Stimulated activated CD4-positive, alpha-beta T cell treated with anti-CD3 and anti-CD28 coated beads, Interleukin-12 subunit alpha, Interleukin-12 subunit beta, amount 100 ng/mL, for 24 hours (primary cell): ENCODE results near the gene ING3.
"Not testable (repeated sequence)": the region's sequence is repeated elsewhere in the genome, so short reads cannot be mapped to it uniquely, and the experiment has no call there.

Source experiments
- DNase-seq, 2 experiments: peaks; one replicate each; pipeline ENCODE4 v3.0.0-alpha.2; 2020; ENCODE audit warnings: low read depth in 2 of 2

ING3 gene

GRCh38 chr7:120951309-120951699 is 727 bp downstream of the ING3 start:
- DNase-seq: no peak

DNA sequence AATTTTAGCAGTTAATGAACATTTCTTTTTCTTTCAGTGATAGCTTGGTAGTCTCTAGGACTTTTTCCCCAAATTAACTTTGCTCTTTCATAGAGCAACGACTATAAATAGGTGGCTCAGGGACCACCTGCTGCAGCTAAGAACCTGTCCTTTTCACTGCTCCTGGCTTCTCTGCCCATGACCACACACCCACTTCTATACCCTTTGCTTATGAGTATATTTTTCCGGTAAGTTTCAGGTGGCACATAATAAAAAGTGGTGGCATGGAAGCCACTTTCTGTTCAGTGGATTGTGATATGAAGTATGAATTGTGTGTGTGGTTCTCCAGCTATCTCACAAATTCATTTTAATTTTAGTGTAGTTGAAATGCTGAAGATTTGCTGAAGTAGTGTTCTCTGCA is 1.2 kb downstream of the ING3 start:
- no peak for DNase-seq

DNA sequence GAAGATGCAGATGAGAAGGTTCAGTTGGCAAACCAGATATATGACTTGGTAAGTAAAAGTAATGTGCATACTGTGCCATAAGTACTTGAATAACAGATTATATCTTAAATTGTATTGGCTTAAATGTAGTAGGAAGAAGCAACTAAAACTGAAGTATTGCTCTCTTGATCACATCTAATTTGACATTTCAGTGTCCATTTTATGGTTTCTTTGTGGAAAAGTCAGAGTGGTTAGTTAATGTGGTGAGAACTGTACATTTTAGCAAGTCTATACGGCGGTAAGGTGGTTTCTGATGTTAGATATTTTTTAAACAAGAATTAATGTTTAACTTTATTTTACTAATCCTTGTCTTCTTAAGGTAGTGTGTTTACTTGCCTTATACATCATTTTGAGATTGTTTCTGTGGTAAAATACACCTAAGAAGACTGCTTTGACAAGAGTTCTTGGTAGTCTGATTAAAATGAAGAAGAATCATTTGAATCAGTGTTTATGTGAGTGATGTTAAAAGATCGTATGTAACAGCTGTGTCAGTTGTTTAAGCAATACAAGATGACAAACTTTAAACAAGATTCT is 5.1 kb downstream of the ING3 start:
- DNase-seq: no peak

DNA sequence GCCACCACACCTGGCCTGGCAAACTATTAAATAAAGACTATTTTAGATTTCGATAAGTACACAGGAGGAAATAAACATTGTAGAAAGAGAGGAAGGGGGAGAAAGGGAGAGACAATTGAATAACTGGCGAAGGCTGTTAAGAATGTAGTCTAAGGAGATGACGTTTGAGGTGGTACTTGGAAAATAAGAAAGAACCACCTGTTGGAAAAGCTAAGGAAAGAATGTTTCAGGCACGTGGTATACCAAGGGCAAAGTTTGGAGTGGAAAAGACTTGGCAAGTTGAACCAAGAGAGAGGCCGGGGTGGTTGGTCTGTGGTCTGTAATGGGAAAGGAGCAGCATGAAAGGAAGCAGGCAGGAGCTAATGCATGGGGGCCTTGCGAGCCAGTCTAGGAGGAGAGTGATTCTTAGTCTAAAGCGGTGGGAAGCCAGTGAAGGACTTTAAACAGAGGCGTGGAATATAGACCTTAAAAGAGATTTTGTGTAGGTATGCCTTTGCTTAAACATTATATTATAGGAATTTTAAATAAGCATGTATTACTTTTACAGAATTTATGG is 9.4 kb downstream of the ING3 start:
- no peak for DNase-seq

- DNase-seq: no peak
These were observed 10.1 kb downstream of the ING3 start for GRCh38 chr7:120960714-120961113.

DNA sequence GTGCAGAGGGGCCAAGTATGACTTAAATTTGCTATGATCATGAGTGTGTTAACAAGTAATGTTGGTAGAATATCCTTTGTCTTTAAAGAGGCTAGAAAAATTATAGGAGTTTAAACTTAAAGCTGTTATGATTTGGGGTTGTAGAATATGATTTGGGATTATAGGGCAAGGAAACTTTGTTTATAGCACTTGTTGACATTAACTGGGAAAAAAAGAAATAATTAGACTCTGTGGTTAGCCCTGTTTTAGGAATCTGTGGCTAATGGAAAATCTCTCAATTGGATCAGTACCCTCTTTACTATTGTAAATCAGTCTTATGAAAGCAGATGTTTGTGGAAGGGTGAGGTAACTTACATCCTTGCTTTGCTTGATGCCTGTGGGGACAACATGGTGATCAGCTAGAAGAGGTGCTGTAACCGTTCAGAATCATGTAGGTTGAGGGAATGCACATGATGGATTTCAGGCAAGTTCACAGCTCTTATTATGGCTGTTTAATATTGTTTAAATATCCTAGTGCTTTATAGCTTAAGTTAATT is 11.1 kb downstream of the ING3 start:
- no peak for DNase-seq

DNA sequence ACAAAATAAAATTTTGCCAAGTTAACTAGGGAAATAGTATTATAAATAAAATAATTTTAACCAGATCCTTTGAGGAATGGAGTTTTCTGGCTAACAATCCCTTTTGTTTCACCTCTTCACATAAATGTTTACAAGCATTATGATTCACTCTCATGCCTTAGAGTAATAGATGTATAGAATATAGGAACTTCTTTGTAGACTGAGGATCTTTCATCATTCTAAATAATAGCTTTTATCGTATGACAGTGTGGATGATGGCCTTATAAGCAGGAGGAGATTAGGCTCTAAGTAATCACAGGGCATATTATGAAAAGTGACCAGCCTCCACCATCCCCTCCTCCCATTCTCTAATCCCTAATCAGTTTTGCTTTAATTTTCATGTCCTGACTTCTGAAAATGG is 13.5 kb downstream of the ING3 start:
- DNase-seq: no peak

DNA sequence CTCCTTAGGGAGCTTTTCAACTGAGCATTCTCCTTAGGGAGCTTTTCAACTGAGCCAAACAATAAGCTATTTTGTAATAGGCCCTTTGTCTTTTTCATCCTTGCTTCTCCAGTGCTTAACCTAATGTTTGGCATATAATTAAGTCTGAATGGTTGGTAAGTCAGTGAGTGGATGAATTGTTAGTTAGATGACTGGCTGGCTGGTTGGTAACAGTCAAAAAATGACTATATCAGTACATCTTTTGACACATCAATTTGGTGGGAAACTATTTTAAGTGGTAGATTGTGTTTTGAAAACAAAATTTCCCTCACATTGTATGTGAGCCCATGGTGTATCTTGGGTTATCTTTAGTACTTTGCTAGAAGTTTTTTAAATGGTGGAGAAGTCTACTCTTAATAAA is 16.4 kb downstream of the ING3 start:
- DNase-seq: no peak

- no peak for DNase-seq
These were observed 23.3 kb downstream of the ING3 start for GRCh38 chr7:120973849-120974248.

DNA sequence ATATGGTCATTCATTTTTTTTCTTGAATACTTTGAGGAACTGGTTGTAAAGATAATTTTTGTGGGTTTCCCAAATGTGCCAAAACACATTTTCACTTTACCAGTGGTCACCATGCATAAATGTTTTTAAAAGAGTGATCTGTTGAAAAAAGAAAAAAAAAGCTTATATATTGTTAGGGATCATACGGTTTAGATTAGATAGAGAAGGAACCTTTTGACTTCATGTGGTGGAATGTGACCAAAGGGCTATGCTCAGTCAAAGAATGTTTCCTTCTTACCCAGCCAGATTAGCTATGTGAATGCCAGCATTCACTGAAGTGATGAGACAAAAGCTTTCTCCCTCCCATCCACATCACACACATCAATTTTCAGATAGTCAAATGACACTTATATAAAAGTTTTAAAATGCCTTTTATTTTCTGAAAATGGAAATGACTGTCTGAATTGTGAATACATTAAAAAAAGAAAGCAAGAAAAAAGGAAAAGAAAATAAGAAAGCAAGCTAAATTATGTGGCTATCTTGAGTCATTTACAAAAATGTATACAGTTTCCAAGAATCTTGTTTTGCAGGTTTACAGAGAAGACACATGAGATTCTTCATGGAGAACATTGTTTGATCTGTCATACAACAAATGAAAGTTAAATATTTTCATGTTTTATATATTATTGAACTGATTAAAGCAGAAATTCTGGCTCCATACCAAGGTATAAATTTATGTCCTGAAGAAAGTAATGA is 29.4 kb downstream of the ING3 start:
- no peak for DNase-seq

GRCh38 chr7:120981117-120981516 is 30.5 kb downstream of the ING3 start:
- DNase-seq: no peak

DNA sequence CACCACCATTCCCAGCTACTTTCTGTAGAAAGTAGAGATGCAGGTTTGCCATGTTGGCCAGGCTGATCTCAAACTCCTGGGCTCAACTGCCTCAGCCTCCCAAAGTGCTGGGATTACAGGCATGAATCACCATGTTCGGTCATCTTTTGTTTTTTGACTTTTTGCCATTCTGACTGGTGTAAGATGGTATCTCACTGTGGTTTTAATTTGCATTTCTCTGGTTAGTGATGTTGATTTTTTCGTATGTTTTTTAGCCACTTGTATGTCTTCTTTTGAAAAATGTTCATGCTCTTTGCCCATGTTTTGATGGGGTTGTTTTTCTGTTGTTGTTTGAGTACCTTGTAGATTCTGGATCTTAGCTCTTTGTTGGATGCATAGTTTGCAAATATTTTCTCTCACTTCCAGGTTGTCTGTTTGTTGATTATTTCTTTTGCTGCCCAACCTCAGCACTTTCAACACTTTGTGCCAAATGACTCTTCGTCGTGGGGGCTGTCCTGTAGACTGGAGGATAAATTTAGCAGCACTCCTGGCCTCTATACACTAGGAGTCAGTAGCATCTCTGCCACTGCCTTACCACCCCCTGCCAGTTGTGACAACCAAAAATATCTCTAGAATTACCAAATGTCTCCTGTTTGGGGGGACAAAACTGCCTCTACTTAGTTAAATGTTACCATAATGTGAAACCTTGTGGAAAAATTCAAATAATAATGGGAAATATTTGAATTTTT is 31.5 kb downstream of the ING3 start:
- DNase-seq: no peak

GRCh38 chr7:120983592-120983991 is 33.0 kb downstream of the ING3 start:
- not testable (repeated sequence) for DNase-seq

DNA sequence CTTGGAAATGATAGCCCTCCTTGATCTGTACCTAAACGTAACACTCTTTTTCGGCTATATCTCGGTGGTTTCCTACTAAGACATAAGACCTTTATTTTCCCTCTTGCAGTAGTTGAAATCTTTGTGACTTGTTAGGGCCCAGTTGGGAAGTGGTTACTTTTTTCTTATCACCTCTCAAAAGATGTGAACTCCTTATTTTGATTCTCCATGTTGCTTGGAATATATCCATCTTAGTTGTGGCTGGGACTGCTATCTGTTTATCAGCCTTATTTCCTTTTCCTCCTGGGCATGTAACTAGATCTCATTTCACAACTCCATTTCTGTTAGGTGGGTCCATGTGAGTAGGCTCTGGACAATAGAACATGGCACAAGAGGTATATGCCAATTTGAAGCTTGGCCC is 33.8 kb downstream of the ING3 start:
- no peak for DNase-seq

DNA sequence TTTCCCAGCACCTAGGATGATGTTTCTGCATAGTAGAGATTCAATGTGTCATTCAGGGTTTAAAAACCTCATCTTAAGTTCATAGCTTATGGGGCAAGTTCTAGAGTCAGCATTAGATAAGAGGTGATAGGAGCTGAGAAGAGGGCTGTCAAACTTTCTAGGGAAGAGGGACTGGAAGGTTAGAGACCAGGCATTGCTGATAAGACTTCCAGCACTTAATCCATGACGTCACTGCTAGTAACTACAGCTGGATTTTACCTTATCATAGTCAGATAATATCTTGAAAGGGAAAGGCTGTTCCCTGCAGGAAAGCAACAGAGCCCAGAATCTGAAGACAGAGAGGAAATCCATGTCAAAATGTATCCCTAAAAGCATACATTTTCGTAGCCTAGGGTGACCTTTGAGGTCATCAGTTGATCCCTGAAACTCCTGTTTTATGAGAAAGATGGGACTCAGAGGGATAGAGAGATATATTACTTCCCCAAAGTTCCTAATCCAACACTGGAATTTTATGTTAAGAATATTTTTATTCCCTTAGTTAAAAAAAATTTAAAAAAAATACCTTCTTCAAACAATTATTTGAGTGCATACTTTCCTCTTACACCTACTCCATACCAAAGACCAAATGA is 34.7 kb downstream of the ING3 start:
- no peak for DNase-seq

GRCh38 chr7:120985839-120986238 is 35.3 kb downstream of the ING3 start:
- DNase-seq: no peak

- no peak for DNase-seq
These were observed 36.1 kb downstream of the ING3 start for GRCh38 chr7:120986650-120987049.

DNA sequence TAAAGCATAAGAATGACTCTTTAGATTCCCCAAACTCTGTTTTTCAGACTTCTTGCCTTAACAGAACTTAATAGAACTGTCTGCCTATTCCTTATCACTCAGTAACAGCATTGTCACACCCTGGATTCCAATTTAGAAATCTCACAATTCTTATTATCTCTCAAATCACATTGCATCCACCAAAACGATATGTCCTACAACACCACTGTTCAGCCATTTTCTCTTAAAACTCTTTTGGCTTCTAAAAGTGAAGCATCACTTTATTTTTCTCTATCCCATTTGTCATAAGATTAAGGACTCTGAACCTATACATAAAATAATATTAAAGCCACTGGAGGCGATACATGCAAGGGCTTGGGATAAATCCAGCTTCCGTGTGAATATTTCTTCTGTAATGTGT is 36.7 kb downstream of the ING3 start:
- DNase-seq: no peak

- peak; percentile 60 to 74 for DNase-seq
These were observed 37.4 kb downstream of the ING3 start for GRCh38 chr7:120987683-120988590.

GRCh38 chr7:120988591-120989256 is 38.1 kb downstream of the ING3 start, which contains the start of gene CPED1:
Gene CPED1, plus strand, starts transcription at chr7:120988711. Its CDS starts 911 bp downstream, at chr7:120989622.
- DNase-seq: peak in 1 of 2 experiments; percentile 21
